SHP77 (cell line): ENCODE data around the gene ANAPC16.
"Not testable (repeated sequence)": the region's sequence is repeated elsewhere in the genome, so short reads cannot be mapped to it uniquely, and the experiment has no call there.

Source experiments
- DNase-seq, 2 experiments: peaks; one replicate each; lab custom pipeline; 2025; lab: John Stamatoyannopoulos, UW

Gene ANAPC16

DNA sequence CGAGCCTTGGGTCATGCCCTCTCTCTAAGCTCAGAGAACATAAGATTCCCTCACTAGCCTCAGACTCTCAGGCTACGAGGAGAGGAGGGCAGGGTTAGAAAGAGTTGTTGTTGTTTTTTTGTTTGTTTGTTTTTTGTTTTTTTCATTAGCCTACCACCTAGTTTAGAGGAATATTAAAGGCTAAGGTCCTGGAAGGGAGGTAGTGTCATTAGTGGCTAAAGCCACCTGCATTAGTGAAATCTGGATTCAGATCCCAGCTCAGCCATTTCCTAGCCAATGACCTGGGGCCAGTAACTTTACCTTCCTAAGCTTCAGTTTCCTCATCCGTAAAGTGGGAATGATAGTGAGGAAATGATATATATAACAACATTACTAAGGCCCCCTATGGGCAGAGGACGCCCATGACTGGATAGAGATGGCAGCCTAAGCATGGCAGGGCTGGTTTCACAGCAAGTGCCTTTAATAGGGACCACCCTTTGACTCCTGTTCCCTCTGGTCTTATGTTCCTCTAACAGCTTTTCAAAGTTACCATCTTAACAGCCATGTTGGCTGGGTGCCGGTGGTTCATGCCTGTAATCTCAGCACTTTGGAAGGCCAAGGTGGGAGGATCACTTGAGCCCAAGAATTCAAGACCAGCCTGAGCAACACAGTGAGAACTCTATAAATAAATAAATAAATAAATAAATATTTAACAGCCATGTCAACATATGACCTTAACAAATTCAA, 63.0 kb downstream of the ANAPC16 start:
- DNase-seq, result no peak

DNA sequence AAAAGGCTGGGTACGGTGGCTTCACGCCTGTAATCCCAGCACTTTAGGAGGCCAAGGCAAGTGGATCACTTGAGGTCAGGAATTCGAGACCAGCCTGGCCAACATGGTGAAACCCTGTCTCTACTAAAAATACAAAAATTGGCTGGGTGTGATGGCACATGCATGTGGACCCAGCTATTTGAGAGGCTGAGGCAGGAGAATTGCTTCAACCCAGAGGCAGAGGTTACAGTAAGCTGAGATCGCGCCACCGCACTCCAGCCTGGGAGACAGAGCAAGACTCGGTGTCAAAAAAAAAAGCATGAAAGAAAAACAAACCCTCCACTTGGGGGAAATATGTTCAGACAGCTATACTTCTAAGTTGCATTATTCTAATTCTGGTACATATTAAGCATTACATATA, 63.8 kb downstream of the ANAPC16 start:
- not testable (repeated sequence) for DNase-seq

DNA sequence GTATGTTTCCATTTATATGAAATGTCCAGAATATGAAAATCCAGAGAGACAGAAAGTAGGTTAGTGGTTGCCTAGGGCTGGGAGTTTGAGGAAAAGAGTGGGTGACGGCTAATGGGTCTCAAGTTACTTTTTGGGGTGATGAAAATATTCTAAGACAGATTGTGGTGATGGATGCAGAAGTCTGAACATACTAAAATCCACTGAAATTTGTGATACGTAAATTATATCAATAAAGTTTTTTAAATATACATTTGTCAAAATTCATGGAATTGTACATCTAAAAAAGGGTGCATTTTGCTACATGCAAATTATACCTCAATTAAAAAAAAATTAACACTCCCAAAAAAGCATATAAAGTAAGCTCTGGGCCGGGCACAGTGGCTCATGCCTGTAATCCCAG, 67.3 kb downstream of the ANAPC16 start:
- DNase-seq, result no peak
